Measurements from ENCODE around the gene SDK1.

DNA sequence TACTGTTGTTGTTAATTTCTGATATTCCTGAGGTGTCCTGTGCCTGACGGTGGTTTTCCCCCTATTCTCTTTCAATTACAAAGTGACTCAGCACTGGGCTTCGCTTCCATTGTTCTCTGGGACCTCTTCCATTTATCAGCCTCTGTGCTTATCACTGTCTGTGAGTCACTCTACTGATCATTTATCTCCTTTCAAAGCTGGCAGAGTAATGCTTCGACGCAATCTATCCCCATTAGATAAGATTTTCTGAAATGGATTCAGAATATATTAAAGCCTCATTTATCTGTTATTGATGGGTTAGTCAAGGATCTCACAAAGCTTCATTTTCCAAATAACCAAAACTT, 679.2 kb downstream of the SDK1 start:
- TF ChIP-seq POLR2A (IDR thresholded peaks at IDR 0.05; ENCODE audit: low read length) (no peak), GATA1 (IDR thresholded peaks at IDR 0.05; ENCODE audit: low read depth, low read length) (no peak)
